Heart right ventricle (tissue), 16 donors: ENCODE results near the gene ELAVL4. TPM values are rescaled to one million over a fixed set of nuclear protein-coding genes. Genes with fewer than 3 reads are reported as not detected.

ENCODE experiments used
- ATAC-seq, 8 donors: fragments of 200-7000 bp; cut with Tn5 transposase; one replicate each; pipeline ENCODE4 v1.9.1; 2020; ENCODE audit warnings: mild to moderate bottlenecking in 8 of 8, moderate library complexity in 8 of 8, moderate number of reproducible peaks in 1 of 8
- DNase-seq, 2 donors: peaks; one replicate each; pipeline ENCODE4 v3.0.0-alpha.2; 2020
- H3K27ac ChIP-seq, 10 donors: fragments of 200-600 bp; sonication (generic) in 2 of 10; one replicate each; pipeline versions ENCODE4 v1.5.0 to v1.8.0; 2020 to 2022; ENCODE audit warnings: mild to moderate bottlenecking in 3 of 10
- H3K27me3 ChIP-seq, 7 donors: fragments of 200-600 bp; one replicate each; pipeline ENCODE4 v1.8.0; 2021 to 2022; ENCODE audit warnings: mild to moderate bottlenecking in 2 of 7
- H3K36me3 ChIP-seq, 9 donors: fragments of 200-600 bp; sonication (generic) in 1 of 9; one replicate each; pipeline versions ENCODE4 v1.5.0 to v1.8.0; 2020 to 2022; ENCODE audit warnings: mild to moderate bottlenecking in 2 of 9
- H3K4me1 ChIP-seq, 9 donors: fragments of 200-600 bp; sonication (generic) in 1 of 9; one replicate each; pipeline versions ENCODE4 v1.5.0 to v1.8.0; 2020 to 2022; ENCODE audit warnings: mild to moderate bottlenecking in 4 of 9
- H3K4me3 ChIP-seq, 10 donors: fragments of 200-600 bp; sonication (generic) in 2 of 10; one replicate each; pipeline versions ENCODE4 v1.5.0 to v1.8.0; 2020 to 2022; ENCODE audit warnings: mild to moderate bottlenecking in 7 of 10, moderate library complexity in 2 of 10
- H3K9me3 ChIP-seq, 11 donors: fragments of 200-600 bp in 10 of 11; sonication (generic) in 2 of 11; one replicate each; pipeline versions ENCODE4 v1.5.0 to v1.8.0; 2013 to 2022; ENCODE audit warnings: mild to moderate bottlenecking in 2 of 11, control low read depth in 1 of 11, moderate library complexity in 1 of 11
- WGBS, 2 donors: extraction: QIAGEN DNeasy Blood & Tissue Kit; methylation state at CpG; one replicate each; pipeline ENCODE4 v1.1.7; 2013; ENCODE audit warnings: inconsistent platforms in 1 of 2; 5-methylcytosine and 5-hydroxymethylcytosine counted together
- intact Hi-C, 10 donors: fragments of 100-400 bp; cut with DNase I; formaldehyde crosslinking; loops; one replicate each; pipeline versions ENCODE4 v1.11.1 to v1.14.2; 2022
- polyA plus RNA-seq, 2 donors: library from polyadenylated mRNA; stranded (reverse); fragments of 200-250 nt; gene quantifications; one replicate each; pipeline ENCODE4 v1.2.3, GENCODE V29; 2013
- total RNA-seq, 10 donors: library from RNA; stranded (reverse); fragmentation: NEBNext Ultra II Directional in 3 of 10; extraction: Animal tissue kit (Norgen Biotek cat#: 25700) in 3 of 10; gene quantifications; one replicate each; pipeline versions ENCODE4 v1.2.1 to v1.2.4, GENCODE V29; 2021 to 2023
- TF ChIP-seq, protein P1 (sequence below), 9 donors: fragments of 200-600 bp; sonication (generic) in 2 of 9; IDR thresholded peaks; one replicate each; pipeline versions ENCODE4 v1.5.0 to v1.8.0; 2021 to 2022; ENCODE audit warnings: antibody characterized with exemption in 9 of 9, mild to moderate bottlenecking in 5 of 9, moderate library complexity in 1 of 9
- donor health status: Arrhythmogenic right ventricular cardiomyopathy.
- donor health status: ischemic (EF 13 %, LVEDD 7.1; RV severe dilation, severe dysfunction).
- donor health status: healthy with polysubstance abuse.
- donor health status: DM: no; HTN: yes; CAD: no.
- donor health status: DM: no; HTN: no; CAD: no.
- donor health status: ischemic (EF 25% LVEDD 6.9; RV normal size, moderate dysfunction).
- donor health status: ischemic (EF 25% LVEDD 5.7; RV mildly dilated, moderate dysfunction).
- donor health status: healthy.
- donor health status: DM: yes; HTN: yes; CAD: no.
- donor health status: Ischemic cardiomyopathy.
- donor health status: ischemic (EF 35%, LVEDD 5.7; RV mildly dilated, moderate dysfunction).
- donor health status: nonischemic (EF 11% LVEDD 7.7; RV severe dilation, severe dysfunction).
- donor health status: DM: yes; HTN: yes; CAD: no.
- donor health status: PGD.
- donor health status: ischemic (EF 29% LVEDD 5.4; RV normal size, mild dysfunction).
- donor health status: nonischemic (EF 23%, LVEDD 6.1; RV moderate dilation, normal function).

The ELAVL4 gene
- total and polyA plus RNA-seq, 12 donors, result 0.03 to 0.49 (median 0.09) TPM; not detected in 9

GRCh38 chr1:50129201-50129600, 20.5 kb downstream of the ELAVL4 start:
- H3K36me3 ChIP-seq, result no peaks in the 10 kb centered on the region
- no peak overlapping the region for H3K4me3 ChIP-seq
- no peaks in the 10 kb centered on the region for H3K9me3 ChIP-seq
- TF ChIP-seq, protein P1, sequence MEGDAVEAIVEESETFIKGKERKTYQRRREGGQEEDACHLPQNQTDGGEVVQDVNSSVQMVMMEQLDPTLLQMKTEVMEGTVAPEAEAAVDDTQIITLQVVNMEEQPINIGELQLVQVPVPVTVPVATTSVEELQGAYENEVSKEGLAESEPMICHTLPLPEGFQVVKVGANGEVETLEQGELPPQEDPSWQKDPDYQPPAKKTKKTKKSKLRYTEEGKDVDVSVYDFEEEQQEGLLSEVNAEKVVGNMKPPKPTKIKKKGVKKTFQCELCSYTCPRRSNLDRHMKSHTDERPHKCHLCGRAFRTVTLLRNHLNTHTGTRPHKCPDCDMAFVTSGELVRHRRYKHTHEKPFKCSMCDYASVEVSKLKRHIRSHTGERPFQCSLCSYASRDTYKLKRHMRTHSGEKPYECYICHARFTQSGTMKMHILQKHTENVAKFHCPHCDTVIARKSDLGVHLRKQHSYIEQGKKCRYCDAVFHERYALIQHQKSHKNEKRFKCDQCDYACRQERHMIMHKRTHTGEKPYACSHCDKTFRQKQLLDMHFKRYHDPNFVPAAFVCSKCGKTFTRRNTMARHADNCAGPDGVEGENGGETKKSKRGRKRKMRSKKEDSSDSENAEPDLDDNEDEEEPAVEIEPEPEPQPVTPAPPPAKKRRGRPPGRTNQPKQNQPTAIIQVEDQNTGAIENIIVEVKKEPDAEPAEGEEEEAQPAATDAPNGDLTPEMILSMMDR (IDR thresholded peaks at IDR 0.05), result no peak
- no peak for DNase-seq
- no peak overlapping the region for H3K27ac ChIP-seq
- intact Hi-C loops, result no loop called here
- peaks cover 0 to 39% (median 18%) of the 10 kb centered on the region in 7 donors for H3K27me3 ChIP-seq
- WGBS, 2 donors, result 55 to 59% methylated on average over 1 of the region's 1 CpG
- no peak for ATAC-seq
- H3K4me1 ChIP-seq, result no peaks in the 10 kb centered on the region

GRCh38 chr1:50132347-50132894, 23.7 kb downstream of the ELAVL4 start:
- intact Hi-C loops, result no loop called here
- ATAC-seq (no peak), DNase-seq (no peak)
- H3K9me3 ChIP-seq, result no peaks in the 10 kb centered on the region
- TF ChIP-seq, protein P1 (IDR thresholded peaks at IDR 0.05), result no peak
- WGBS, 2 donors, result 71 to 73% methylated on average over 3 of the region's 3 CpGs
- no peak overlapping the region for H3K27ac ChIP-seq
- H3K36me3 ChIP-seq, result no peaks in the 10 kb centered on the region
- H3K4me1 ChIP-seq, result no peaks in the 10 kb centered on the region
- no peak overlapping the region for H3K4me3 ChIP-seq
- H3K27me3 ChIP-seq, result peaks cover 0 to 41% (median 12%) of the 10 kb centered on the region in 7 donors

DNA sequence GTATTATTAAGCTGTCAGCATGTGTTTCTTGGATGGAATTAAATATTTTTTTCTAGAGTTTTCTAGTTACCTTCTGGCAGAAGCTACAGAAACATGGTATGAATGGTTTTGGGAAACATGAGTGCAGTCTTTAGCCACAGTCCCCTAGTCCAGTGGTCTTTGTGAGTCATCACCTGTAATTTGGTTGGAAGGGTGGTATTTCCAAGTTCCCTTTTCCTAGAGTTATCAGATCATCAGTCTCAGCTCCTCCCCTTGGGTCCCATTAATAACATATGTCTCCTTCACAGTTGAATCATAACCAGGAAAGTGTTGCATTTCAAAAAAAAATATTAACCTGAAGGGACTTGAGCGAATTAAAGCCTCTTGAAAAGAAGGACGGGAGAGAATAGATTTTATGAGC, 27.0 kb downstream of the ELAVL4 start:
- H3K27me3 ChIP-seq, result peaks cover 0 to 48% (median 9%) of the 10 kb centered on the region in 7 donors

GRCh38 chr1:50139339-50140181, 30.8 kb downstream of the ELAVL4 start:
- 55 to 56% methylated on average over 10 of the region's 10 CpGs for WGBS, 2 donors
- H3K27ac ChIP-seq, result no peak overlapping the region
- no peaks in the 10 kb centered on the region for H3K9me3 ChIP-seq
- TF ChIP-seq, protein P1 (IDR thresholded peaks at IDR 0.05), result no peak
- ATAC-seq (no peak), DNase-seq (no peak)
- no peak overlapping the region for H3K4me3 ChIP-seq
- peaks cover 0 to 41% (median 4%) of the 10 kb centered on the region in 7 donors for H3K27me3 ChIP-seq
- H3K36me3 ChIP-seq, result no peaks in the 10 kb centered on the region
- intact Hi-C loops, result no loop called here
- no peaks in the 10 kb centered on the region for H3K4me1 ChIP-seq

More for the DNA sequence above, 27.0 kb downstream of the ELAVL4 start:
- TF ChIP-seq, protein P1 (IDR thresholded peaks at IDR 0.05), result no peak
- no peaks in the 10 kb centered on the region for H3K9me3 ChIP-seq
- no peak overlapping the region for H3K4me3 ChIP-seq
- H3K36me3 ChIP-seq, result no peaks in the 10 kb centered on the region
- no peak for DNase-seq
- H3K27ac ChIP-seq, result no peak overlapping the region
- intact Hi-C loops, result no loop called here
- no peak for ATAC-seq
- 84 to 87% methylated on average over 2 of the region's 2 CpGs for WGBS, 2 donors
- no peaks in the 10 kb centered on the region for H3K4me1 ChIP-seq
